NT2/D1 (cell line): ENCODE data around the gene JAGN1.
"Not testable (repeated sequence)": the region's sequence is repeated elsewhere in the genome, so short reads cannot be mapped to it uniquely, and the experiment has no call there.

Experiments used
- DNase-seq: peaks from one replicate; pipeline ENCODE4 v3.0.0-alpha.2; 2011; ENCODE audit warnings: low read depth, low spot score
- H3K27me3 ChIP-seq: 2 replicates; pipeline ENCODE4 v1.6.0; 2011; ENCODE audit warnings: mild to moderate bottlenecking; ENCODE audit not compliant: insufficient read length, insufficient read depth
- H3K36me3 ChIP-seq: 2 replicates; pipeline ENCODE4 v1.6.1; 2011; ENCODE audit warnings: mild to moderate bottlenecking, low read length, mixed read lengths; ENCODE audit not compliant: insufficient read depth, insufficient read length
- H3K4me1 ChIP-seq: 2 replicates; pipeline ENCODE4 v1.5.1; 2011; ENCODE audit not compliant: insufficient read depth, insufficient read length
- H3K4me3 ChIP-seq: 2 replicates; pipeline ENCODE4 v1.5.1; 2011; ENCODE audit warnings: low read depth; ENCODE audit not compliant: insufficient read length
- H3K9ac ChIP-seq: 2 replicates; pipeline ENCODE4 v1.6.0; 2011; ENCODE audit warnings: low read depth; ENCODE audit not compliant: insufficient read length
- H3K9me3 ChIP-seq: 2 replicates; pipeline ENCODE4 v1.5.1; 2011; ENCODE audit warnings: mild to moderate bottlenecking, low read length; ENCODE audit not compliant: insufficient read depth
- SUZ12 ChIP-seq: IDR thresholded peaks from 2 replicates; pipeline ENCODE4 v1.6.1; 2011; ENCODE audit not compliant: insufficient read length, insufficient read depth; ENCODE audit errors: extremely low read depth
- YY1 ChIP-seq: IDR thresholded peaks from 2 replicates; pipeline ENCODE4 v1.6.1; 2011; ENCODE audit not compliant: insufficient read length, insufficient read depth
- ZNF274 ChIP-seq: IDR thresholded peaks from 2 replicates; pipeline ENCODE4 v1.6.1; 2011; ENCODE audit warnings: mild to moderate bottlenecking, low read depth, low read length

Gene JAGN1

DNA sequence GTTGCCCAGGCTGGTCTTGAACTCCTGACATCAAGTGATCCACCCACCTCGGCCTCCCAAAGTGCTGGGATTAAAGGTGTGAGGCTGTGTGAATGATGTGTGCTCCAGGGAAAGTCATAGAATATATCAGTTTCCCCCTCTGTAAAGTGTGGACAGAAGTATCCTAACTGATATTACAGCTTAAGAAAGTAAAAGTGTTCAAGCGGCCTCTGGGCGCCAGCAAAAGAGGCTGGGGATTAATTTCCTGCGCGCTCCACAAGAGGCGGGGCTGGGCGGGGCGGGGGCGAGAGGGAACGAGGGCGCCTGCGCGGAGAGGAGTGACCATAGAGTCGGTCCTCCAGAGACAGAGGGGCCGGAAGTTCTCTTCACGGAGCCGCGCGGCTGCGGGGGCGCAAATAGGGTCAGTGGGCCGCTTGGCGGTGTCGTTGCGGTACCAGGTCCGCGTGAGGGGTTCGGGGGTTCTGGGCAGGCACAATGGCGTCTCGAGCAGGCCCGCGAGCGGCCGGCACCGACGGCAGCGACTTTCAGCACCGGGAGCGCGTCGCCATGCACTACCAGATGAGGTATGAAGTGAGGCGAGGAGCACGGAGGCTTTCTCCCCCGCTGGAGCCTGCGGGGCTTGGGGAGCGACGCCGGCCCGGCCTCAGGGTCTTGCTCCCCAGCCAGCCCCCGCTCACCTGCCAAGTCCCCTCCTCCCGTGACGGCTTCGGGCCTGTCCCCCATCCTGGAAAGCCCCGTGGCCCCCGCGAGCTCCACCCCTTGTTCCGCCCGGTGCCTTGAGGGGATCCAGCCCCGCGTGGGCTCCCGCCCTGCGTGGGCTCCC is at the start of gene JAGN1:
JAGN1 (plus strand) TSS at position 362 of the 823 bp plus-strand sequence; CDS start at position 475, 113 bp downstream.
- peak; percentile 83 for DNase-seq
- TF ChIP-seq YY1 (no peak), SUZ12 (no peak)
- no peaks in the 10 kb centered on the region for H3K27me3 ChIP-seq
- peaks cover 32% of the 10 kb centered on the region for H3K36me3 ChIP-seq
- peak within 1 kb of the TSS; percentile 95 for H3K4me3 ChIP-seq
- peak within 1 kb of the TSS; percentile 100 for H3K9ac ChIP-seq
- no peaks in the 10 kb centered on the region for H3K9me3 ChIP-seq
- H3K4me1 ChIP-seq = peaks cover 2% of the 10 kb centered on the region

DNA sequence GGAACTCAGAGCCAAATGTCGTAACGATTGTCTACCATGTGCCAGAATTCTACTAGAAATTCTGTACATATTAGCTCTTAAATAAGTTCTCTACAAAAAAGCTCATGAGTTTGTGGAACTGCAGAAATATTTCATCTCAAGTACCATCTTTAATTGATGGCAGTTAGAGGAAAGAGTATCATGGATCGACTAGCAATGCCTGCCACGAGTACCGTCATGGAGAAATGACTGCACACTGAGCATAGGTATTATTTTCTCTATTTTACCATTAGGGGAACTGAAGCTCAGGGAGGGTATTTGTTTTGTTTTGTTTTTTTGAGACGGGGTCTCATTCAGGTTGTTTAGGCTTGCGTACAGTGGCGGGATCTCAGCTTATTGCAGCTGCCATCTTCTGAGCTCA is 49.4 kb upstream of the JAGN1 start:
- Histone ChIP-seq H3K9me3 (no peaks in the 10 kb centered on the region), H3K4me3 (no peak overlapping the region), H3K27me3 (no peaks in the 10 kb centered on the region), H3K4me1 (peaks cover 1% of the 10 kb centered on the region), H3K9ac (no peak overlapping the region), H3K36me3 (peaks cover 49% of the 10 kb centered on the region)
- no peak for DNase-seq
- TF ChIP-seq YY1 (no peak), SUZ12 (no peak), ZNF274 (no peak)

DNA sequence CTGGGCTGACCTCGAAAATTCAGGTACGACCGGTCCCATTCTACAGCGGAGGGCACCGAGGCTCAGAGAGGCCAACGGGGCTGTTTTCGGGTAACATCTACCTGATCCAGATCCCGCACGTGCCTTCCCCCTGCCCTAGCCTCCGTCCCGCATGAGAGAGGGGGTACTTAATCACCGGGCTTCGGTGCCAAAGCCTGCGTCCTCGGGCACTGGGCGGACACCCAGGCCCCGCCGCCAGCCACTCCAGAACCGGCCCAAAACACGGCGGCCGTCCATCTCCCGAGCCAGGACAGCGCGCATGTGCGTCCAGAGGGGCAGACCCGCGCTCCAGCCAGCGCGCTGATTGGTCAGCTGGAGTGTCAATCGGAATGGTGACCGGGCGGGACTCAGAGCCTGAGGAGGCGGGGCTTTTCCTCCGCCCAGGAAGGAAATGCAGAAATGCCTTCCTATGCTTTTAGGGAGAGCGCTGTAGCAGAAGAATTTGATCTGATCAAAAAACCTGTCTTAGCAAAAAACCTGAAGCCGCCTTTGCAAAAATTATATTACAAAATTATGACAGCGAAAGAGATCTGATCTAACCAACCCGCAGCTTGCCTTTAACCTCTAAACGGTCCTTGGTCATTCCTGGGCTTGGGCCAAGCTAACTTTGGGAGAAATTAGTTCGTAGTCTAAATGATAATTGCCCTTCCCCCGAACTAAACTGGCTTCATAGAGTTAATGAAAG is 46.5 kb upstream of the JAGN1 start, which contains the start of gene RPUSD3:
RPUSD3 (minus strand) TSS at position 294 of the 724 bp plus-strand sequence; CDS start at position 276, 18 bp downstream.
- peaks cover 4% of the 10 kb centered on the region for H3K4me1 ChIP-seq
- DNase-seq = peak; percentile 96
- H3K9ac ChIP-seq = peak within 1 kb of the TSS; percentile 99
- H3K4me3 ChIP-seq = peak within 1 kb of the TSS; percentile 98
- H3K27me3 ChIP-seq = no peaks in the 10 kb centered on the region
- H3K36me3 ChIP-seq = peaks cover 33% of the 10 kb centered on the region
- TF ChIP-seq YY1 (no peak), ZNF274 (no peak), SUZ12 (no peak)
- H3K9me3 ChIP-seq = peaks cover 7% of the 10 kb centered on the region; the same call in 1 of the 2 replicates

DNA sequence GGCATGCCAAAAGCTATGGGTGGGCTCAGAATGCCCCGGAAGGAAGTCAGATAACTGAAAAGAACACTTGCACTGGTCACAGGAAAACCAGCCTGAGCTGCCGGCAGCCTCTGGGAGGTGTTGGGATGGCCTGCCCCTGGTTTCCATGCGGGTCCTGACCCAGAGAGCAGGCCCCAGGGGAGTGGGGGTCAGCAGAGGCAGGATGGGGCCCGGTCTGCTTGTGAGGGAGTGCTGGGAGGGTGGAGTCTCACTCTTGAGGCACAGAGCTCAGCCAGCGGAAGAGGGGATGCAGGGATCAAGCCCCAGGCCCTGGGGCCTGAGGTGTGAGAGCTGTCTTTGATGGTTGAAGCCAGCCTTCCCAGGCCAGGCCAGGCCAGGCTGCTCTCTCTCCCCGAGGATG is 44.2 kb upstream of the JAGN1 start:
- H3K36me3 ChIP-seq = peaks cover 11% of the 10 kb centered on the region
- DNase-seq = no peak
- peaks cover 4% of the 10 kb centered on the region for H3K4me1 ChIP-seq
- H3K9me3 ChIP-seq = peaks cover 7% of the 10 kb centered on the region; the same call in 1 of the 2 replicates
- no peaks in the 10 kb centered on the region for H3K27me3 ChIP-seq
- no peak overlapping the region for H3K4me3 ChIP-seq
- TF ChIP-seq ZNF274 (no peak), YY1 (no peak), SUZ12 (no peak)
- H3K9ac ChIP-seq = peak overlapping the region; percentile 27

DNA sequence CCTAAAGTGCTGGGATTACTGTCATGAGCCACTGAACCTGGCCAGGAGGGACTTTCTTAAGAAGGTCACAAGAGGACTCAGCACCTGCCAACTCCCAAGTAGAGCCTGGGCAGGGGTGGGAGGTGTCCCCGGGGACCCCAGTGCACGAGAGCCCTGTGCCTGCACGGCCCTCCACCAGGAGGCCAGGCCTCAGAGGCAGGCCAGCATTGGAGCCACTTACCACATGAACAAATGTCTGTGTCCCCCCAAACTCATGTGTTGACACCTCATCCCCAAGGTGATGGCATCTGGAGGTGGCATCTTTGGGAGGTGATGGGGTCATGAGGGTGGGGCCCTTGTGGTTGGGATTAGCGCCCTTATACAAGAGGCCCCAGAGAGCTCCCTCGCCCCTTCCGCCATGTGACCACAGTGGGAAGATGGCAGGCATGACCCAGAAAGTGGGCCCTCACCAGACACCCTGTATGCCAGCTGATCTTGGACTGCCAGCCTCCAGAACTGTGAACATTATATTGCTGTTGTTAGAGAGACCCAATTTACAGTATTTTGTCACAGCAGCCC is 43.4 kb upstream of the JAGN1 start:
- TF ChIP-seq YY1 (no peak), ZNF274 (no peak), SUZ12 (no peak)

DNA sequence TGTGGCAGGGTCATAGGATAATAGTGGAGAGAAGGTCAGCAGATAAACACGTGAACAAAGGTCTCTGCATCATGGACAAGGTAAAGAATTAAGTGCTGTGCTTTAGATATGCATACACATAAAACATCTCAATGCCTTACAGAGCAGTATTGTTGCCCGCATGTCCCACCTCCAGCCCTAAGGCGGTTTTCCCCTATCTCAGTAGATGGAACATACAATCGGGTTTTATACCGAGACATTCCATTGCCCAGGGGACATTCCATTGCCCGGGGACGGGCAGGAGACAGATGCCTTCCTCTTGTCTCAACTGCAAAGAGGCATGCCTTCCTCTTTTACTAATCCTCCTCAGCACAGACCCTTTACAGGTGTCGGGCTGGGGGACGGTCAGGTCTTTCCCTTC is 42.5 kb upstream of the JAGN1 start:
- not testable (repeated sequence) for H3K36me3 ChIP-seq, H3K4me1 ChIP-seq, H3K9me3 ChIP-seq, H3K27me3 ChIP-seq, DNase-seq, H3K4me3 ChIP-seq, H3K9ac ChIP-seq

More for the DNA sequence above, 43.4 kb upstream of the JAGN1 start:
- no peak overlapping the region for H3K9ac ChIP-seq
- H3K27me3 ChIP-seq = no peaks in the 10 kb centered on the region
- DNase-seq = no peak
- peaks cover 4% of the 10 kb centered on the region for H3K4me1 ChIP-seq
- no peak overlapping the region for H3K4me3 ChIP-seq
- H3K9me3 ChIP-seq = peaks cover 7% of the 10 kb centered on the region; the same call in 1 of the 2 replicates
- peaks cover 4% of the 10 kb centered on the region for H3K36me3 ChIP-seq

DNA sequence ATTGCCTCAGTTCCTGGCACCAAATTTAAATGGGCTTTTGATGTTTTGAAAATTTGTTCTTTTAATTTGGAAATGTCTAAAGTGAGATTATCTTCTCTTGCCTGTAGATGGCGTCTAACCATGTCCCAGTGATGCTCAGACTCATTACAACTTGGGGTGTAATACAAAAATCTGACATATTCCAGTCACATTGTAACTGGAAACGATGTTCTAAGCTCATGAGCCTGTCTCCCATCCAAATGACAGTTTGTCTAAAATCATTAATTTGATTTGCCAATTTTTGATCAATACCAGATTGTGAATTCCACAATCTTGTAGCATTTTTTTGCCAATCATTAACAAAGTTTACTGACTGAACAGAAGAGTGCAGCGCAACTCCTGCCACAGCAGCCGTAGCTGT is 41.5 kb upstream of the JAGN1 start:
- not testable (repeated sequence) for H3K9me3 ChIP-seq, H3K4me1 ChIP-seq, DNase-seq, H3K9ac ChIP-seq, H3K36me3 ChIP-seq, H3K4me3 ChIP-seq, H3K27me3 ChIP-seq

DNA sequence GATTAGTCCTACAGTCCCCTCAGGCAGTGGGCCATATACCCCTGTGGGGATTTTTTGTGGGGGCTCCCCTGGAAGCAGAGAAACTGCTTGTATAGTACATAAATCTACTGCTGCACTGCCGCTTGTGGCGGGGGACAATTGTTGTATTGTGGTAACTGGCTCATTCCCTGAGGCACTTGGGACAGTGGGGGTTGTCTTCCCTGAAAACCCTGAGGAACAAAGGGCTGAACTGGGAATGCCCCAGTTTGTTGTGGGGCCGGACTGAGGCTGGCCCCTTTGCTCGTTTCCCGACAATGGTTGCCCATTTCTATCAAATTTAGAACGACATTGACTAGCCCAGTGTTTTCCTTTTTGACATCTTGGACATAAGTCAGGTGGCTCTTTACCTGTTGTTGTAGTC is 39.0 kb upstream of the JAGN1 start:
- not testable (repeated sequence) for H3K27me3 ChIP-seq, H3K36me3 ChIP-seq, H3K9ac ChIP-seq, H3K4me1 ChIP-seq, H3K9me3 ChIP-seq, H3K4me3 ChIP-seq, DNase-seq

DNA sequence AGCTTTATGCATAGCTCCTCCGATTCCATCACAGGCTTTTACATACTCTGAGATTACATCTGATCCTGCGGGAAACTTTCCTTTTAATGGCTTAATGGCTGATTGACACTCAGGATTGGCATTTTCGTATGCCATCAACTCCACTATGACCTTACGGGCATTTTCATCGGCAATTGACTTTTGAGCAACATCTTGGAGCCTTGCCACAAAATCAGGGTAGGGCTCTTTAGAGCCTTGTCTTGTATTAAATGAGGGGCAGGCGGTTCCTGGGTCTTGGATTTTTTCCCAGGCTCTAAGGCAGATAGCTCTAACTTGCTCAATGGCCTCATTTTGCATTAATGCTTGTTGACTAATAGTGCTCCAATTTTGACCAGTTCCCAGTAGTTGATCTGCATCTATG is 38.5 kb upstream of the JAGN1 start:
- H3K36me3 ChIP-seq, H3K9me3 ChIP-seq, H3K4me3 ChIP-seq, H3K9ac ChIP-seq, H3K27me3 ChIP-seq, H3K4me1 ChIP-seq, DNase-seq: not testable (repeated sequence)
